K562 (cell line): ENCODE results near the gene PDCD10. TPM values are rescaled to one million over a fixed set of nuclear protein-coding genes. Genes with fewer than 3 reads are reported as not detected.
A peak's percentile ranks its signal among the peaks of the same experiment; 100 is the strongest.

Experiments used
- CC2D1A ChIP-seq: fragments of 450-650 bp; IDR thresholded peaks from 2 replicates; pipeline ENCODE4 v1.6.1; 2017; ENCODE audit warnings: mild to moderate bottlenecking
- ETV6 ChIP-seq, 3 experiments: fragments of 150-350 bp in 1 of 3; sonication (generic) in 1 of 3; formaldehyde crosslinking in 1 of 3; IDR thresholded peaks; 2 replicates each; pipeline versions ENCODE4 v1.6.1 to v1.8.0; 2014 to 2022; ENCODE audit warnings: borderline replicate concordance in 2 of 3, low read depth in 2 of 3, antibody characterized with exemption in 1 of 3, low read length in 1 of 3, mild to moderate bottlenecking in 1 of 3, missing genetic modification reagents in 1 of 3
- FUS ChIP-seq: fragments of 200-400 bp; formaldehyde crosslinking; optimal IDR thresholded peaks from 2 replicates; pipeline ENCODE3; 2017; ENCODE audit warnings: low read depth, low read length
- HLTF ChIP-seq: fragments of 450-650 bp; IDR thresholded peaks from 2 replicates; pipeline ENCODE4 v1.6.1; 2016
- KHSRP ChIP-seq: fragments of 450-650 bp; IDR thresholded peaks from 2 replicates; pipeline ENCODE4 v1.6.1; 2017
- MAFK ChIP-seq: IDR thresholded peaks from 2 replicates; pipeline ENCODE4 v1.6.1; 2011; ENCODE audit warnings: low read length, improper control_type of control experiment
- POLR2A ChIP-seq: fragments of 450-650 bp; conservative IDR thresholded peaks from 2 replicates; pipeline ENCODE4 v1.6.1; 2016
- POLR2H ChIP-seq: IDR thresholded peaks from 2 replicates; pipeline ENCODE4 v1.6.1; 2016; ENCODE audit warnings: missing genetic modification characterization, low read depth, mild to moderate bottlenecking, control low read depth, missing compliant biosample characterization, moderate library complexity
- RFX7 ChIP-seq: fragments of 250-450 bp; sonication (Bioruptor Pico); IDR thresholded peaks from 2 replicates; pipeline ENCODE4 v1.5.1; 2021; ENCODE audit warnings: mild to moderate bottlenecking
- SMAD2 ChIP-seq: fragments of 150-350 bp; IDR thresholded peaks from 2 replicates; pipeline ENCODE4 v1.6.1; 2014; ENCODE audit warnings: low read depth, mild to moderate bottlenecking, low read length
- SMARCA4 ChIP-seq: fragments of 450-650 bp; IDR thresholded peaks from 2 replicates; pipeline ENCODE4 v1.6.1; 2016
- SP1 ChIP-seq: sonication (generic); formaldehyde crosslinking; IDR thresholded peaks from 2 replicates; pipeline ENCODE4 v1.8.1; 2022; ENCODE audit warnings: mild to moderate bottlenecking, missing genetic modification reagents
- SREBF2 ChIP-seq: sonication (generic); formaldehyde crosslinking; IDR thresholded peaks from 2 replicates; pipeline ENCODE4 v1.4.0; 2020; ENCODE audit warnings: mild to moderate bottlenecking, missing genetic modification reagents
- SRF ChIP-seq, 2 experiments: fragments of 250-450, 450-650 bp in 1 of 2; sonication (Bioruptor Pico) in 1 of 2; sonication (generic) in 1 of 2; formaldehyde crosslinking; IDR thresholded peaks; 2 replicates each; pipeline versions ENCODE4 v1.5.0 to v1.5.1; 2020 to 2022; ENCODE audit warnings: mild to moderate bottlenecking in 1 of 2, missing genetic modification reagents in 1 of 2
- ZNF253 ChIP-seq: fragments of 250-450 bp; sonication (Bioruptor Pico); conservative IDR thresholded peaks from 2 replicates; pipeline ENCODE4 v1.6.1; 2021; ENCODE audit warnings: mild to moderate bottlenecking
- ZNF717 ChIP-seq: fragments of 250-450 bp; sonication (Bioruptor Pico); IDR thresholded peaks from 2 replicates; pipeline ENCODE4 v1.5.0; 2021
- polyA plus RNA-seq, 8 experiments: library from polyadenylated mRNA; depleted of rRNA in 4 of 8; stranded (reverse) in 5 of 8; unstranded in 3 of 8; fragments of >200 nt; fragmentation: Nextera tagmentation in 2 of 8; fragmentation: Illumina TruSeq in 1 of 8; extraction: Ambion mirVana in 2 of 8; extraction: Trizol in 1 of 8; gene quantifications; 2 replicates each; pipeline versions ENCODE4 v1.2.1 to v1.2.3, GENCODE V29; 2011 to 2014; ENCODE audit warnings: inconsistent platforms in 1 of 8, missing spikeins in 1 of 8
- total RNA-seq, 7 experiments: library from RNA; depleted of rRNA in 6 of 7; stranded (reverse); fragments of >200 nt in 6 of 7; fragmentation: Illumina TruSeq in 2 of 7; extraction: Trizol in 2 of 7; gene quantifications; 2 replicates each; pipeline versions ENCODE4 v1.2.1 to v1.2.3, GENCODE V29; 2011 to 2021; ENCODE audit warnings: low replicate concordance in 1 of 7
- TF ChIP-seq, protein P1 (sequence below): fragments of 450-650 bp; formaldehyde crosslinking; IDR thresholded peaks from 2 replicates; pipeline ENCODE4 v1.4.0; 2020; ENCODE audit warnings: mild to moderate bottlenecking, moderate library complexity
- TF ChIP-seq, protein P2 (sequence below): fragments of 450-650 bp; IDR thresholded peaks from 2 replicates; pipeline ENCODE4 v1.6.1; 2016; ENCODE audit warnings: borderline replicate concordance
- TF ChIP-seq, protein P3 (sequence below): conservative IDR thresholded peaks from 2 replicates; pipeline ENCODE4 v1.6.1; 2011; ENCODE audit warnings: low read depth, mild to moderate bottlenecking, low read length; ENCODE audit not compliant: control insufficient read depth
- TF ChIP-seq, protein P4 (sequence below): sonication (generic); formaldehyde crosslinking; IDR thresholded peaks from 2 replicates; pipeline ENCODE4 v1.8.0; 2022; ENCODE audit warnings: mild to moderate bottlenecking, missing genetic modification reagents

PDCD10 gene
- total and polyA plus RNA-seq, 9 of the 15 experiments (the other 6 are each of a cell fraction or from before 2014, with no cell fraction given) = 121 to 476 (median 232) TPM

DNA sequence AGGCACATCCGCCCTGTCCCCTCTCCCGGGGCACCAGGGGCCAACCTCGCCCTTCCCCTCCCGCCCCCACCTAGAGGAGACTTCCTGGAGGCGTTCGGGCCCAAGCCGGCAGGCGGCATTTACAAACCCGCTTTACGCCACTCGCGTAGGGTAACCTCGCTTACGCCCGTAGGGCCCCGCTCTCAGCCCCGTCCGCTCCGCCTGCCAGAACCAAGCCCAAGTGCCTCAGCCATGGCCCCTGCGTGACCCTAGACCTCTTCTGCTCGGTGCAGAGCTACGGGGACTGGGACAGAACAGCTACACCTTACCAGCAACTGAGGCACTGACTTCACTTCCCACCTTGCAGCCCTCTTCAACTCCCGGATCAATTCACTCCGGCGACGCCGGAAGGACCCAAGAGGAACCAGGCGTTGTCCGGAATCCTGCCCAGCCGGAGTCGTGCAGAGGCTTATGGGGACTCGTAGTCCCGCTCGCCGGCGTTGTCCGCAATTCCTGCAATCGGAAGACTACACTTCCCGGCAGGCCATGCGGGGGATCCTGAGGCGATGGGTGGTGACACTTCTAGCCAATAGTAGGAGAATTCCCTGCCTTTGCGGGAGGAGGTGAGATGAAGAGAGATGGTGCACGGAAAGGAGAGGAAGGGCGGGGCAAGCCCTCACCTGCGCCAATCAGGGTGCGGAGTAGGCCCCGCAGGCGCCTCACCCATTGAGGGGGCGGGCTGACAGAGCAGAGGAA lies at the start of gene PDCD10 (continued):
- TF ChIP-seq SREBF2 (CRISPR knock-in tag) = no peak
- TF ChIP-seq ZNF253 (CRISPR knock-in tag) = no peak
- TF ChIP-seq, protein P1, sequence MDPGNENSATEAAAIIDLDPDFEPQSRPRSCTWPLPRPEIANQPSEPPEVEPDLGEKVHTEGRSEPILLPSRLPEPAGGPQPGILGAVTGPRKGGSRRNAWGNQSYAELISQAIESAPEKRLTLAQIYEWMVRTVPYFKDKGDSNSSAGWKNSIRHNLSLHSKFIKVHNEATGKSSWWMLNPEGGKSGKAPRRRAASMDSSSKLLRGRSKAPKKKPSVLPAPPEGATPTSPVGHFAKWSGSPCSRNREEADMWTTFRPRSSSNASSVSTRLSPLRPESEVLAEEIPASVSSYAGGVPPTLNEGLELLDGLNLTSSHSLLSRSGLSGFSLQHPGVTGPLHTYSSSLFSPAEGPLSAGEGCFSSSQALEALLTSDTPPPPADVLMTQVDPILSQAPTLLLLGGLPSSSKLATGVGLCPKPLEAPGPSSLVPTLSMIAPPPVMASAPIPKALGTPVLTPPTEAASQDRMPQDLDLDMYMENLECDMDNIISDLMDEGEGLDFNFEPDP = 0 out of 2 replicates have a peak, but pooled peaks have one; percentile 64
- 0 out of 4 replicates have a peak, but pooled peaks of 1 of the 2 experiments have one; percentile 10 for TF ChIP-seq ETV6 (IDR thresholded peaks at IDR 0.05; ENCODE audit: borderline replicate concordance in 1 of 2, low read depth in 2 of 2, low read length in 1 of 2)
- TF ChIP-seq ETV6 (CRISPR knock-in tag; IDR thresholded peaks at IDR 0.05; ENCODE audit: borderline replicate concordance) = no peak
- no peak for TF ChIP-seq MAFK
- TF ChIP-seq SP1 (CRISPR knock-in tag) = peak; percentile 56; the same call in 1 of the 2 replicates
- no peak; a peak in 1 of 4 replicates for TF ChIP-seq SRF (CRISPR knock-in tag; IDR thresholded peaks at IDR 0.05)
- 0 out of 2 replicates have a peak, but pooled peaks have one; percentile 21 for TF ChIP-seq HLTF
- TF ChIP-seq, protein P2, sequence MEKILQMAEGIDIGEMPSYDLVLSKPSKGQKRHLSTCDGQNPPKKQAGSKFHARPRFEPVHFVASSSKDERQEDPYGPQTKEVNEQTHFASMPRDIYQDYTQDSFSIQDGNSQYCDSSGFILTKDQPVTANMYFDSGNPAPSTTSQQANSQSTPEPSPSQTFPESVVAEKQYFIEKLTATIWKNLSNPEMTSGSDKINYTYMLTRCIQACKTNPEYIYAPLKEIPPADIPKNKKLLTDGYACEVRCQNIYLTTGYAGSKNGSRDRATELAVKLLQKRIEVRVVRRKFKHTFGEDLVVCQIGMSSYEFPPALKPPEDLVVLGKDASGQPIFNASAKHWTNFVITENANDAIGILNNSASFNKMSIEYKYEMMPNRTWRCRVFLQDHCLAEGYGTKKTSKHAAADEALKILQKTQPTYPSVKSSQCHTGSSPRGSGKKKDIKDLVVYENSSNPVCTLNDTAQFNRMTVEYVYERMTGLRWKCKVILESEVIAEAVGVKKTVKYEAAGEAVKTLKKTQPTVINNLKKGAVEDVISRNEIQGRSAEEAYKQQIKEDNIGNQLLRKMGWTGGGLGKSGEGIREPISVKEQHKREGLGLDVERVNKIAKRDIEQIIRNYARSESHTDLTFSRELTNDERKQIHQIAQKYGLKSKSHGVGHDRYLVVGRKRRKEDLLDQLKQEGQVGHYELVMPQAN = peak; percentile 39; the same call in 1 of the 2 replicates
- no peak for TF ChIP-seq RFX7
- TF ChIP-seq POLR2H (tag) = peak; percentile 38; the same call in 1 of the 2 replicates
- TF ChIP-seq SMARCA4 = no peak
- no peak for TF ChIP-seq ZNF717
- TF ChIP-seq CC2D1A = peak; percentile 100
- TF ChIP-seq SMAD2 = no peak
- TF ChIP-seq, protein P3, sequence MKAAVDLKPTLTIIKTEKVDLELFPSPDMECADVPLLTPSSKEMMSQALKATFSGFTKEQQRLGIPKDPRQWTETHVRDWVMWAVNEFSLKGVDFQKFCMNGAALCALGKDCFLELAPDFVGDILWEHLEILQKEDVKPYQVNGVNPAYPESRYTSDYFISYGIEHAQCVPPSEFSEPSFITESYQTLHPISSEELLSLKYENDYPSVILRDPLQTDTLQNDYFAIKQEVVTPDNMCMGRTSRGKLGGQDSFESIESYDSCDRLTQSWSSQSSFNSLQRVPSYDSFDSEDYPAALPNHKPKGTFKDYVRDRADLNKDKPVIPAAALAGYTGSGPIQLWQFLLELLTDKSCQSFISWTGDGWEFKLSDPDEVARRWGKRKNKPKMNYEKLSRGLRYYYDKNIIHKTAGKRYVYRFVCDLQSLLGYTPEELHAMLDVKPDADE = peak; percentile 91
- no peak for TF ChIP-seq FUS
- peak; percentile 94 for TF ChIP-seq POLR2A
- TF ChIP-seq, protein P4, sequence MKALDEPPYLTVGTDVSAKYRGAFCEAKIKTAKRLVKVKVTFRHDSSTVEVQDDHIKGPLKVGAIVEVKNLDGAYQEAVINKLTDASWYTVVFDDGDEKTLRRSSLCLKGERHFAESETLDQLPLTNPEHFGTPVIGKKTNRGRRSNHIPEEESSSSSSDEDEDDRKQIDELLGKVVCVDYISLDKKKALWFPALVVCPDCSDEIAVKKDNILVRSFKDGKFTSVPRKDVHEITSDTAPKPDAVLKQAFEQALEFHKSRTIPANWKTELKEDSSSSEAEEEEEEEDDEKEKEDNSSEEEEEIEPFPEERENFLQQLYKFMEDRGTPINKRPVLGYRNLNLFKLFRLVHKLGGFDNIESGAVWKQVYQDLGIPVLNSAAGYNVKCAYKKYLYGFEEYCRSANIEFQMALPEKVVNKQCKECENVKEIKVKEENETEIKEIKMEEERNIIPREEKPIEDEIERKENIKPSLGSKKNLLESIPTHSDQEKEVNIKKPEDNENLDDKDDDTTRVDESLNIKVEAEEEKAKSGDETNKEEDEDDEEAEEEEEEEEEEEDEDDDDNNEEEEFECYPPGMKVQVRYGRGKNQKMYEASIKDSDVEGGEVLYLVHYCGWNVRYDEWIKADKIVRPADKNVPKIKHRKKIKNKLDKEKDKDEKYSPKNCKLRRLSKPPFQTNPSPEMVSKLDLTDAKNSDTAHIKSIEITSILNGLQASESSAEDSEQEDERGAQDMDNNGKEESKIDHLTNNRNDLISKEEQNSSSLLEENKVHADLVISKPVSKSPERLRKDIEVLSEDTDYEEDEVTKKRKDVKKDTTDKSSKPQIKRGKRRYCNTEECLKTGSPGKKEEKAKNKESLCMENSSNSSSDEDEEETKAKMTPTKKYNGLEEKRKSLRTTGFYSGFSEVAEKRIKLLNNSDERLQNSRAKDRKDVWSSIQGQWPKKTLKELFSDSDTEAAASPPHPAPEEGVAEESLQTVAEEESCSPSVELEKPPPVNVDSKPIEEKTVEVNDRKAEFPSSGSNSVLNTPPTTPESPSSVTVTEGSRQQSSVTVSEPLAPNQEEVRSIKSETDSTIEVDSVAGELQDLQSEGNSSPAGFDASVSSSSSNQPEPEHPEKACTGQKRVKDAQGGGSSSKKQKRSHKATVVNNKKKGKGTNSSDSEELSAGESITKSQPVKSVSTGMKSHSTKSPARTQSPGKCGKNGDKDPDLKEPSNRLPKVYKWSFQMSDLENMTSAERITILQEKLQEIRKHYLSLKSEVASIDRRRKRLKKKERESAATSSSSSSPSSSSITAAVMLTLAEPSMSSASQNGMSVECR (CRISPR knock-in tag) = peak; percentile 74
- TF ChIP-seq KHSRP = no peak
